GM12892 (cell line): ENCODE results near the gene YES1.

ENCODE experiments used
- POLR2A ChIP-seq: IDR thresholded peaks from 2 replicates; pipeline ENCODE4 v1.6.1; 2011; ENCODE audit warnings: low read depth, low read length, control low read depth
- POLR2AphosphoS5 ChIP-seq: IDR thresholded peaks from 2 replicates; pipeline ENCODE4 v1.6.1; 2011; ENCODE audit warnings: low read depth, low read length, control low read depth
- TAF1 ChIP-seq: IDR thresholded peaks from 2 replicates; pipeline ENCODE4 v1.6.1; 2011; ENCODE audit warnings: low read depth, mild to moderate bottlenecking, control low read depth, low read length, borderline replicate concordance

DNA sequence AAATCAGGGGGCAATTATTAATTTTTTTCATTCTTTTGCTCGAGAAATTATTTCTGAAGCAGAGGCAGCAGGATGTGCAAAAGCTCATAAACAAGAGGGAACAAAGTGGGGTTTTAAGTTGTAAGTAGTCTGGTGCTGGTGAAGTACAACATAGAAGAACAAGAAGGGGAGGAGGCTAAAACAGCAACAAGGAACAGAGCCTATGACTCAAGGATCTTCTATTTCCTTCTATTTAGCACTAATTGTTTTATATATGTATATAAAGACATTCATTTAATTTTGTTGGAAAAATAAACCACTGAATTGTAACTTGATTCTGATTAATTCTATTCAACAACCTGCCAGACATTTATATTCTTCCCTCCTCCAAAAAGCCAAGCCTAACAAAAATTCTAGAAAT is 35.0 kb downstream of the YES1 start:
- TF ChIP-seq POLR2AphosphoS5 (no peak), POLR2A (no peak), TAF1 (no peak)
